CD4-positive, CD25-positive, alpha-beta regulatory T cell (primary cell): ENCODE measurements around the gene PRKG1. TPM values are rescaled to one million over a fixed set of nuclear protein-coding genes. Genes with fewer than 3 reads are reported as not detected.

ENCODE experiments used
- ATAC-seq, 2 donors: fragments of 150-1000 bp; cut with Tn5 transposase; one replicate each; pipeline ENCODE4 v1.10.0; 2021; ENCODE audit warnings: low read depth in 2 of 2, moderate number of reproducible peaks in 2 of 2, moderate library complexity in 1 of 2
- DNase-seq, 3 donors: peaks; one replicate each; pipeline versions ENCODE4 v3.0.0 to v3.0.0-alpha.2; 2012 to 2022; ENCODE audit warnings: mixed read lengths in 1 of 3
- H3K27ac ChIP-seq: one replicate; pipeline ENCODE4 v1.7.0; 2013; ENCODE audit warnings: mild to moderate bottlenecking, low read length; ENCODE audit not compliant: insufficient read depth, poor library complexity, severe bottlenecking
- H3K27me3 ChIP-seq: one replicate; pipeline ENCODE4 v1.7.0; 2013; ENCODE audit warnings: low read length; ENCODE audit not compliant: control insufficient read depth, insufficient read depth
- H3K36me3 ChIP-seq: one replicate; pipeline ENCODE4 v1.7.0; 2013; ENCODE audit warnings: mild to moderate bottlenecking, low read length, moderate library complexity; ENCODE audit not compliant: control insufficient read depth, insufficient read depth
- H3K4me1 ChIP-seq: 2 replicates; pipeline ENCODE4 v1.7.0; 2013; ENCODE audit warnings: mild to moderate bottlenecking, low read length; ENCODE audit not compliant: insufficient read depth, control insufficient read depth, poor library complexity, severe bottlenecking
- H3K4me3 ChIP-seq: one replicate; pipeline ENCODE4 v1.7.0; 2013; ENCODE audit warnings: low read depth, mild to moderate bottlenecking, low read length, moderate library complexity
- H3K9me3 ChIP-seq, 2 experiments: 1 replicate in 1 of 2; 2 replicates in 1 of 2; pipeline ENCODE4 v1.7.0; 2013; ENCODE audit warnings: low read length in 2 of 2, mild to moderate bottlenecking in 1 of 2, moderate library complexity in 1 of 2; ENCODE audit not compliant: control insufficient read depth in 2 of 2
- H3K27ac Mint-ChIP-seq, 3 donors: one replicate each; pipeline ENCODE4 v1.8.0; 2020 to 2022; ENCODE audit warnings: mild to moderate bottlenecking in 3 of 3, mixed read lengths in 3 of 3, moderate library complexity in 2 of 3
- H3K27me3 Mint-ChIP-seq: one replicate; pipeline ENCODE4 v1.8.0; 2022; ENCODE audit warnings: mild to moderate bottlenecking, mixed read lengths
- H3K36me3 Mint-ChIP-seq: one replicate; pipeline ENCODE4 v1.8.0; 2020; ENCODE audit warnings: mixed read lengths
- H3K4me1 Mint-ChIP-seq, 4 donors: one replicate each; pipeline ENCODE4 v1.8.0; 2020 to 2022; ENCODE audit warnings: mixed read lengths in 4 of 4, mild to moderate bottlenecking in 1 of 4
- H3K4me3 Mint-ChIP-seq, 4 donors: one replicate each; pipeline ENCODE4 v1.8.0; 2020 to 2022; ENCODE audit warnings: mild to moderate bottlenecking in 4 of 4, mixed read lengths in 4 of 4, moderate library complexity in 3 of 4
- H3K9me3 Mint-ChIP-seq, 7 donors: one replicate each; pipeline ENCODE4 v1.8.0; 2020 to 2022; ENCODE audit warnings: mixed read lengths in 7 of 7, mild to moderate bottlenecking in 3 of 7, moderate library complexity in 2 of 7
- polyA plus RNA-seq, 4 donors: library from polyadenylated mRNA; unstranded; fragments of 300-500 nt; fragmentation: Illumina TruSeq; gene quantifications; one replicate each; pipeline ENCODE4 v1.2.3, GENCODE V29; 2021
- total RNA-seq: library from RNA; stranded (reverse); gene quantifications from one replicate; pipeline ENCODE4 v1.2.3, GENCODE V29; 2022

PRKG1 gene
- total RNA-seq (0.30 TPM), polyA plus RNA-seq (not detected)

DNA sequence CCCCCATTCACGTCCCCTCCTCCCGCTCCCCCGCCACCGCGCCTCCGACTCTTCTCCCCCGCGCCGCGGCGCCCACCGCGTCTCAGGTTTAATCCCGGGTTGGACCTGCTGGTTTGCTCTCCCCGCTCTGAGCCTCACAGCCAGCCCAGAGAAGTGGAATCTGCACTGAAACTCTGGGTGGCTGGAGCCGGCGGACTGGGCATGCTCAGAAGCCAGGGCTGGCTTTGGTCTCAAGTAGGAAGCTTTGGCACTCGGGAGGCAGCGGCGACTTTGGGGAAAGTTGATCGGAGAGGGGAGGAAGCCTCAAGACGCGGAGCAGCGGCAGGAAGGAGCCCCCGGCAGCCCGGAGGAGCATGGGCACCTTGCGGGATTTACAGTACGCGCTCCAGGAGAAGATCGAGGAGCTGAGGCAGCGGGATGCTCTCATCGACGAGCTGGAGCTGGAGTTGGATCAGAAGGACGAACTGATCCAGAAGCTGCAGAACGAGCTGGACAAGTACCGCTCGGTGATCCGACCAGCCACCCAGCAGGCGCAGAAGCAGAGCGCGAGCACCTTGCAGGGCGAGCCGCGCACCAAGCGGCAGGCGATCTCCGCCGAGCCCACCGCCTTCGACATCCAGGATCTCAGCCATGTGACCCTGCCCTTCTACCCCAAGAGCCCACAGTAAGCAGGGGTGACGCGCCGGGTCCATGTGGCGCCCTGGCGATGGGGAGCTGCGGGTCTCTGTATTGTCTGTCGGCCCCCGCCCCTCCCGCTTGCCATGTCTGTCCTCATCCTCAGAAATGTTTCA, at the start of gene PRKG1:
TSS of gene PRKG1 (plus strand) at position 250 of the 791 bp plus-strand sequence.
- H3K27ac ChIP-seq, result no peak within 1 kb of the TSS
- DNase-seq (no peak), ATAC-seq (no peak)
- no peak within 1 kb of the TSS for H3K4me3 ChIP-seq
- H3K9me3 ChIP-seq, result no peaks in the 10 kb centered on the region
- no peaks in the 10 kb centered on the region for H3K36me3 ChIP-seq
- Mint-ChIP-seq H3K27ac (no peak within 1 kb of the TSS), H3K36me3 (no peaks in the 10 kb centered on the region), H3K4me1 (peaks cover 0 to 12% (median 5%) of the 10 kb centered on the region in 4 donors), H3K4me3 (peak within 1 kb of the TSS in 1 of 4 donors; percentile 6), H3K9me3 (peaks cover 0 to 2% (median 0%) of the 10 kb centered on the region in 7 donors), H3K27me3 (peaks cover 48% of the 10 kb centered on the region)
- peaks cover 2% of the 10 kb centered on the region for H3K4me1 ChIP-seq
- H3K27me3 ChIP-seq, result peaks cover 12% of the 10 kb centered on the region

DNA sequence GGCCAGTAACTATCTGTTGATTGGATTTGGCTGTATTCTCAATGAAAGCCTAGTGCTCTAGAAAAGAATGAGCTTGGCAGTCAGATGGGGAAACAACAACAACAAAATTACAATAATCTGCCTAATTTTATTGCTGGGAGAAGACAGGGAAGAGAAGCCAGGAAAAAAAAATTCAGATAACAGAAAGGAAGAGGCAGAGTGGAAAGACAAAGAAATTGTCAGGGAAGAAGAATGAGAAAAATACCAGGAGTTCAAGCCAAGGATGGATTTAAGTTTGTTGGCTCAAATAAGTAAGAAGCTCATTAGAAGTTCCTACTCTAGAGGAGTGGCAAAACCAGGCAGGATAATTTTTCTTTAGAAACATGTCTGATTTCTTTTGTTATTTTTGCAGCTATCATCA, 45.9 kb upstream of the PRKG1 start:
- ATAC-seq (no peak), DNase-seq (no peak)
- no peaks in the 10 kb centered on the region for H3K27me3 ChIP-seq
- H3K4me3 ChIP-seq, result no peak overlapping the region
- H3K4me1 ChIP-seq, result no peaks in the 10 kb centered on the region
- Mint-ChIP-seq H3K36me3 (no peaks in the 10 kb centered on the region), H3K4me3 (no peak overlapping the region), H3K4me1 (no peaks in the 10 kb centered on the region), H3K27me3 (peaks cover 5% of the 10 kb centered on the region), H3K9me3 (no peaks in the 10 kb centered on the region), H3K27ac (no peak overlapping the region)
- H3K27ac ChIP-seq, result no peak overlapping the region
- no peaks in the 10 kb centered on the region for H3K36me3 ChIP-seq
- H3K9me3 ChIP-seq, result no peaks in the 10 kb centered on the region

GRCh38 chr10:51029172-51029641, 45.1 kb upstream of the PRKG1 start:
- H3K27ac Mint-ChIP-seq, result no peak overlapping the region
- H3K4me1 Mint-ChIP-seq, result no peaks in the 10 kb centered on the region
- Histone ChIP-seq H3K4me3 (no peak overlapping the region), H3K4me1 (no peaks in the 10 kb centered on the region), H3K36me3 (no peaks in the 10 kb centered on the region), H3K27ac (no peak overlapping the region), H3K27me3 (no peaks in the 10 kb centered on the region), H3K9me3 (no peaks in the 10 kb centered on the region)
- ATAC-seq (no peak), DNase-seq (no peak)
- peaks cover 5% of the 10 kb centered on the region for H3K27me3 Mint-ChIP-seq
- H3K9me3 Mint-ChIP-seq, result no peaks in the 10 kb centered on the region
- no peak overlapping the region for H3K4me3 Mint-ChIP-seq
- no peaks in the 10 kb centered on the region for H3K36me3 Mint-ChIP-seq

DNA sequence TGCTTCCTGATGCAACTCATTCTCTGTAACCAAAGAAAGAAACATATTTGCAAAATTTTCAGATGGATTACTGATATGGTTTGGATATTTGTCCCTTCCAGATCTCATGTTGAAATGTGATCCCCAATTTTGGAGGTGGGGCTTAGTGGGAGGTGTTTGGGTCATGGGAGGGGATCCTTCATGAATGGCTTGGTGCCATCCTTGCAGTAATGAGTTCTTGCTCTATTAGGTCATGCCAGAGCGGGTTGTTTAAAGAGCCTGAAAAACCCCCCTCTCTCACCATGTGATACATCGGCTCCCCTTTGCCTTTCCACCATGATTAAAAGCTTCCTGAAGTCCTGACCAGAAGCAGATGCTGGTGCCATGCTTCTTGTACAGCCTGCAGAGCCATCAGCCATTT, 43.8 kb upstream of the PRKG1 start:
- no peak overlapping the region for H3K27ac Mint-ChIP-seq
- H3K36me3 ChIP-seq, result no peaks in the 10 kb centered on the region
- peaks cover 5% of the 10 kb centered on the region for H3K27me3 Mint-ChIP-seq
- no peaks in the 10 kb centered on the region for H3K9me3 ChIP-seq
- H3K27me3 ChIP-seq, result no peaks in the 10 kb centered on the region
- no peaks in the 10 kb centered on the region for H3K9me3 Mint-ChIP-seq
- no peak for ATAC-seq
- H3K4me1 Mint-ChIP-seq, result no peaks in the 10 kb centered on the region
- no peak overlapping the region for H3K4me3 ChIP-seq
- H3K36me3 Mint-ChIP-seq, result no peaks in the 10 kb centered on the region
- no peaks in the 10 kb centered on the region for H3K4me1 ChIP-seq
- no peak overlapping the region for H3K4me3 Mint-ChIP-seq
- DNase-seq, result no peak
- H3K27ac ChIP-seq, result no peak overlapping the region

DNA sequence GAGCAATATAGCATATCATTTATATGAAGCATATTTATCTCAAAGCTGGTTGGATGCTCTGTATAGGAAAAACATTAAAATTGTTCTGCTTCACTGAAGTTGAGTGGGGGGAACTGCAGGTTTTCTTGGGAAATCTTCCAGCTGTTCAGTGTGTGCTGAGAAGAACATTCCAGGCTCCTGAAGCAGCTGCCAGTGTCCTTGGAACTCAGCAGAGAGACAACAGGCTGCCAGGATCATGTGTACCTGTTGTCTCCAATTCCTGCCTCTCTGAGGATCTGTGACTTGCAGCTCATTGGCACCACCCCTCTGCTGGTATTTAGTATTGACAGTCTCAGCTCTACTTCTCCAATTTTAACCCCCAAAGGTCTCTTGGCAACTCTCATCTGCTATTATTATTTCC, 42.3 kb upstream of the PRKG1 start:
- H3K9me3 ChIP-seq, result no peaks in the 10 kb centered on the region
- no peak overlapping the region for H3K27ac Mint-ChIP-seq
- H3K9me3 Mint-ChIP-seq, result no peaks in the 10 kb centered on the region
- no peaks in the 10 kb centered on the region for H3K4me1 Mint-ChIP-seq
- ATAC-seq (no peak), DNase-seq (no peak)
- no peaks in the 10 kb centered on the region for H3K27me3 ChIP-seq
- H3K27ac ChIP-seq, result no peak overlapping the region
- no peaks in the 10 kb centered on the region for H3K36me3 Mint-ChIP-seq
- H3K27me3 Mint-ChIP-seq, result peaks cover 9% of the 10 kb centered on the region
- no peaks in the 10 kb centered on the region for H3K4me1 ChIP-seq
- no peak overlapping the region for H3K4me3 ChIP-seq
- H3K36me3 ChIP-seq, result no peaks in the 10 kb centered on the region
- no peak overlapping the region for H3K4me3 Mint-ChIP-seq

DNA sequence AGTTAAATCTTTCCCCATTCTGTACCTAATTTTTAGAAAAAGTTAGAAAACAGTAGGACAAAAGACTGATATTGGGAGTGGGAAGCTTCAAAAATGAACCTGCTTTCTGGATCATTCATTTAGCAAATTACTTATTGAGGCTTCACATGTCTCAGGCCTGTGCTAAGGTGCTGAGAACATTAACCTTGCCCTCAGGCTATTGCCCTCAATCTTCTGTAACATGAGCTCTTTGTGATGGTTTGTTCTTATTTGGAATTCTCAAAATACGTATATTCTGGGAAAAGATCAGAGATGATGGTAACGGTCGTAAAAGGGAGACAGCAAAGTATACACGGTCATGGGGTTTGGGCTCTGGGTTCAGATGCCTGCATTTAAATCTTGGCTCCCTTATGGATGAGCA, 39.5 kb upstream of the PRKG1 start:
- Mint-ChIP-seq H3K27me3 (peaks cover 9% of the 10 kb centered on the region), H3K36me3 (no peaks in the 10 kb centered on the region), H3K4me3 (no peak overlapping the region), H3K27ac (no peak overlapping the region), H3K9me3 (peaks cover 0 to 3% (median 0%) of the 10 kb centered on the region in 7 donors), H3K4me1 (no peaks in the 10 kb centered on the region)
- H3K27me3 ChIP-seq, result no peaks in the 10 kb centered on the region
- no peak overlapping the region for H3K27ac ChIP-seq
- no peak for DNase-seq
- no peaks in the 10 kb centered on the region for H3K4me1 ChIP-seq
- H3K4me3 ChIP-seq, result no peak overlapping the region
- no peaks in the 10 kb centered on the region for H3K9me3 ChIP-seq
- H3K36me3 ChIP-seq, result no peaks in the 10 kb centered on the region
- ATAC-seq, result no peak

- Mint-ChIP-seq H3K36me3 (no peaks in the 10 kb centered on the region), H3K4me1 (no peaks in the 10 kb centered on the region), H3K4me3 (no peak overlapping the region), H3K27ac (no peak overlapping the region), H3K27me3 (peaks cover 9% of the 10 kb centered on the region), H3K9me3 (peaks cover 0 to 3% (median 0%) of the 10 kb centered on the region in 7 donors)
- DNase-seq (no peak), ATAC-seq (no peak)
- Histone ChIP-seq H3K4me1 (no peaks in the 10 kb centered on the region), H3K9me3 (no peaks in the 10 kb centered on the region), H3K36me3 (no peaks in the 10 kb centered on the region), H3K4me3 (no peak overlapping the region), H3K27ac (no peak overlapping the region), H3K27me3 (no peaks in the 10 kb centered on the region)
Observed at GRCh38 chr10:51035344-51035743, 38.9 kb upstream of the PRKG1 start.

DNA sequence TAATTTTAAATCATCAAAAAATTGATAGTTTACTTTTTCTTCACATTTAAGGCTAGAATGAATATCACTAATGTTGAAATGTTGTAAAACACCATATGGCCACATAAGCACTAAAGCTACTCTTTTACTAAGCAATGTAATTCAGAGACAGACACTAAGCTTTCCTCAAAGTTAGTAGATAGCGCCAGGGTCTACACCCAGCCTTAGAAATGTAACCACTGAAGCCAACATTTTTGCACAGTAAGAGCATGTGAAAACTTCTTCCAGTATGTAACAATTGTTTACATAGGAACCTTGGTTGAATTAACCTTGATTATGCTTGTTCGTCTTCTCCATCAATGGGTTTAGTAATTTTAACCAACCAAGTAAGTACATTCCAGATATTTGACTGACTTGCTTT, 28.4 kb upstream of the PRKG1 start:
- peaks cover 0 to 3% (median 0%) of the 10 kb centered on the region in 7 donors for H3K9me3 Mint-ChIP-seq
- no peak overlapping the region for H3K4me3 Mint-ChIP-seq
- H3K27ac ChIP-seq, result no peak overlapping the region
- H3K4me1 Mint-ChIP-seq, result no peaks in the 10 kb centered on the region
- no peaks in the 10 kb centered on the region for H3K36me3 ChIP-seq
- H3K4me1 ChIP-seq, result no peaks in the 10 kb centered on the region
- H3K27me3 Mint-ChIP-seq, result no peaks in the 10 kb centered on the region
- no peaks in the 10 kb centered on the region for H3K27me3 ChIP-seq
- no peaks in the 10 kb centered on the region for H3K9me3 ChIP-seq
- DNase-seq (no peak), ATAC-seq (no peak)
- H3K27ac Mint-ChIP-seq, result no peak overlapping the region
- no peaks in the 10 kb centered on the region for H3K36me3 Mint-ChIP-seq
- no peak overlapping the region for H3K4me3 ChIP-seq
